Hindlimb muscle (tissue), 1 donor: ENCODE results near the gene MRPS23. TPM values are rescaled to one million over a fixed set of nuclear protein-coding genes. Genes with fewer than 3 reads are reported as not detected.
"Not testable (repeated sequence)": the region's sequence is repeated elsewhere in the genome, so short reads cannot be mapped to it uniquely, and the experiment has no call there.

ENCODE experiments used
- DNase-seq: peaks from one replicate; pipeline ENCODE4 v3.0.0-alpha.2; 2013
- polyA plus RNA-seq: library from polyadenylated mRNA; unstranded; fragments of 120-200 nt; gene quantifications from one replicate; pipeline ENCODE4 v1.2.1, GENCODE V29; 2013; ENCODE audit not compliant: insufficient read length

Gene MRPS23
- polyA plus RNA-seq, 1 donor = 33.1 TPM

- peak; percentile 44 for DNase-seq
These were observed 13.1 kb upstream of the MRPS23 start for GRCh38 chr17:57862694-57863667.

GRCh38 chr17:57861790-57862693 is 12.2 kb upstream of the MRPS23 start:
- DNase-seq = peak; percentile 59

DNA sequence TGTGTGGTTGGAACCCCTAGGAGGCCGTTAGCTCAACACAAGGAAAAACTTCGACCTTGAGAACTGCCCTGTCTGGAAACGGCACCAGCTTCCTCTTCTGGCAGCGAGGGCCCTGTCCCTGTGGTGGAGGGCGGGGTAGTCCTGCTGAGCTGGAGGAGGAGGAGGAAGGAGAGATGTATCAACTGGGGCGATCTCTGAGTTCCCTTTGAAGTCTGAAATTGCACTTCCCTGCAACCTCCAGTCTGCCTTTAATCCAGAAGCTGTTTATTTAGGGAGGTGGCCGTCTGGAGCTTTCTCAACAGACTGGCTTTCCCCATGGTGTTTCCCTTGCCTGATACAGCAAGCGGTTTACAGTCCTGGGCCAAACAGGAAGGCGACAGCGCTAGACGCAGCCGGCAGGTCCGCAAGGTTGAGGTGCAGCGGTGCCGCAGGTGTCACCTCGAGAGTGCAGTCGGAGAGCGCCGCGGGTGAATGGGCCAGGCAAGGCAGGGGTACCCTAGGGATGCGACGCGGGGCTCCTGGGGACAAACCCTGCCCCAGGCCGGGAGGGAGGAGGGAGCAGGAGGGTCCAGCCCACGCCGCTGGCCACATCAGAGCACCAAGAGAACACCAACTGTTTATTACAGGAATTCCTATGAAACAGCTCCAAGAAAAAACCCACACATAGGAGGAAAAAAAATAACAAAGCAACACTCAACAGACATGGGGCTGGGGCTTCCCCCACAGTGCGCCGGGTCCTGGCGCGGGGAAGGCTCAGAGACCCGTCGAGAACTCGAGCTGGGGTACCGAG is 11.4 kb upstream of the MRPS23 start:
- no peak for DNase-seq

GRCh38 chr17:57860414-57860999 is 10.7 kb upstream of the MRPS23 start:
- DNase-seq = no peak

GRCh38 chr17:57859601-57860413 is 10.0 kb upstream of the MRPS23 start:
- DNase-seq = no peak

DNA sequence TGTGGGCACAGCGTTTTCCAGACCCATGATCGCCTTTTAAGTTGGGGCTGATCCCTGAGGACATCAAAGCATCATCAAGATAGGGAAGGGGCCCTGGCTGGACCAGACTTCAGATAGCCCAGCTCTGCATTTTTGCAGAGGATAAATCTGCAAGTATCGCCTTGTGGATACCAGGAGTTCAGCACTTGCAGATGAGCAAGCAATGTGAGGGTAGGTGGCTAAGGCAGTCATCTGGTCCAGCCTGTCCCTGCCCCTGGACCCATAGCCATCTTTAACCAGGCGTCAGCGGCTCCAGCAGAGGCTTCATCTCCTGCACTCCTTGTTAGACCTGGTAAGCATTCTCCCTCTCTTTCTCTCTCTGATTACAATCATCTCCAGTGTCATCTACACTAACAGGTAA is 9.0 kb upstream of the MRPS23 start:
- DNase-seq = no peak

- no peak for DNase-seq
These were observed 7.2 kb upstream of the MRPS23 start for GRCh38 chr17:57856792-57857620.

GRCh38 chr17:57855391-57856035 is 5.7 kb upstream of the MRPS23 start:
- DNase-seq = no peak

- no peak for DNase-seq
These were observed 3.9 kb upstream of the MRPS23 start for GRCh38 chr17:57853695-57854094.

GRCh38 chr17:57852955-57853328 is 3.1 kb upstream of the MRPS23 start:
- DNase-seq = no peak

DNA sequence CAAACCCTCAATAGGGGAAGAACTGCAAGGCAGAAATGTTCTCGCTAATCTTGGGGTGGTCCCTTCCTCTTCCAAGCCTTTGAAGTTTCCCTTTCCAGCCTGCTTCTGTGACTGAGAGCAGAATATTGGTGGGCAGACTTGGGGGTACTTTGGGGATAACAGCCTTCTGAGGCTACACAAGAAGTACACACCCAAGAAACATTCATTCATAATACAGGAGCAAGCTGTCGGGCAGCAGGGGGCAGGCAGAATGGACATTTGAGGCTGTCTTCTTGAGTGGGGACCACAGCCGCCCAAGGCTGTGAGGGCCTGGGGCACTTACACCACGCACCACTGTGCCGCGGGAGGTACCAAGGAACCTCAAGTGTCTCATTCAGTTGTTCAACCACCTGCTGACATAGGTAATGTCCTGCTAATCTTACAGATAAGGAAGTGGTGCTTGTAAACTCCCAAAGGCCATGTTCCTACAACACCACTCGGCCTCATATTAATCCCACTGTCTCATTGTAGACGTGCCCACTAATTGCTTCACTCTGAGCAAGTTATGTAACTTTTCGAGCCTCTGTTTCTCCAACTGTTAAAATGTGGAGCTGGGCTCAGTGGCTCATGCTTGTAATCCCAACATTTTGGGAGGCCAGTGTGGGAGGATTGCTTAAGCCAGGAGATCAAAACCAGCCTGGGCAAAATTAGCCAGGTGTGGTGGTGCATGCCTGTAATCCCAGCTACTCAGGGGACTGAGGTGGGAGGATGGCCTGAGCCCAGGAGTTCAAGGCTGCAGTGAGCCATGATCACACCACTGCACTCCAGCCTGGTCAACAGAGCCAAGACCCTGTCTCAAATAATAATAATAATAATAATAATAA is 2.5 kb upstream of the MRPS23 start:
- DNase-seq = no peak

DNA sequence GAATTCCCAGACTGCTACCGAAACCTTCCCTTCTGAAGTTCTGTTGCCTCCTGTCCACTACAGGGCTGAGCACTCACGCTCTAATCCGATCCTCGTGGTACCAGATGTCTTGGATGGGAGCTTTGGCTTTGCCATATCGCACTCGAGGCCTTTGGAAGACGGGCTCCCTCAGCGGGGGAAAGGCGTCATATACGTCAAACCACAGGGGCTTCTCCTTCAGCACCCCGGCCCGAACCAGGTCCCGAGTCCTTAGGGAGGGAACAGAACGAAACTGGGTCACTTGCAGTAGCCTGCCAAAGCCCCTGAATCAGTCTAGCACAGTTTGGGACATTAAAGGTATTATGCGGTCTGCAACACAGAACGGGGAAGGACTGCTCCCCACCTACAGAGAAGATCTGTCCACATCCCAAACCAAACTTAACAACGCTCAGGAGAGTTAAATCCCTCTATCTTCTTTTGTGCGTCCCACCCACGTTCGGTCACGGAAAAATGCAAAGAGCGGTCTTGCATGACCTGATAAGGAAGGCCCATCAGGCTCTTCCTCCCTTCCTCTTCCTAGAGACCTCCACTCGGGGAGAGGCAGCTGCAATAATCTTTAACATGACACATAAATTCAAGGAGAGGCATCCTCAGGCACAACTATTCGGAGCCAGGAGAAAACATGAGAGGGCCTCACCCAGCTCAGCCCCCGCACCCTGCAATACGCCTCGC is 526 bp downstream of the MRPS23 start:
- DNase-seq = no peak

DNA sequence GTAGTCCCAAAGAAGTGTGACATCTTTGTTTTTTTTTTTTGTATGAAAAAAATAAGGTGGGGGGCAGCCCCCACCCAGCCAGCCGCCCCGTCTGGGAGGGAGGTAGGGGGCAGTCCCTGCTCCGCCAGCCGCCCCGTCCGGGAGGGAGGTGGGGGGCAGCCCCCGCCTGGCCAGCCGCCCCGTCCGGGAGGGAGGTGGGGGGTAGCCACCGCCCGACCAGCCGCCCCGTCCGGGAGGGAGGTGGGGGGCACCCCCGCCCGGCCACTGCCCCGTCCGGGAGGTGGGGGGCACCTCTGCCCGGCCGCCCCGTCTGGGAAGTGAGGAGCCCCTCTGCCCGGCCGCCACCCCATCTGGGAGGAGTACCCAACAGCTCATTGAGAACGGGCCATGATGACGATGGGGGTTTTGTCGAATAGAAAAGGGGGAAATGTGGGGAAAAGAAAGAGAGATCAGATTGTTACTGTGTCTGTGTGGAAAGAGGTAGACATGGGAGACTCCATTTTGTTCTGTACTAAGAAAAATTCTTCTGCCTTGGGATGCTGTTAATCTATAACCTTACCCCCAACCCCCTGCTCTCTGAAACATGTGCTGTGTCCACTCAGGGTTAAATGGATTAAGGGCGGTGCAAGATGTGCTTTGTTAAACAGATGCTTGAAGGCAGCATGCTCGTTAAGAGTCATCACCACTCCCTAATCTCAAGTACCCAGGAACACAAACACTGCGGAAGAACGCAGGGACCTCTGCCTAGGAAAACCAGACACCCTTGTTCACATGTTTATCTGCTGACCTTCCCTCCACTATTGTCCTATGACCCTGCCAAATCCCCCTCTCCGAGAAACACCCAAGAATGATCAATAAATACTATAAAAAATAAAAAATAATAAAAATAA is 3.5 kb downstream of the MRPS23 start:
- DNase-seq = not testable (repeated sequence)

GRCh38 chr17:57842280-57842679 is 7.6 kb downstream of the MRPS23 start:
- DNase-seq = no peak

GRCh38 chr17:57839571-57839923 is 10.3 kb downstream of the MRPS23 start:
- no peak for DNase-seq

DNA sequence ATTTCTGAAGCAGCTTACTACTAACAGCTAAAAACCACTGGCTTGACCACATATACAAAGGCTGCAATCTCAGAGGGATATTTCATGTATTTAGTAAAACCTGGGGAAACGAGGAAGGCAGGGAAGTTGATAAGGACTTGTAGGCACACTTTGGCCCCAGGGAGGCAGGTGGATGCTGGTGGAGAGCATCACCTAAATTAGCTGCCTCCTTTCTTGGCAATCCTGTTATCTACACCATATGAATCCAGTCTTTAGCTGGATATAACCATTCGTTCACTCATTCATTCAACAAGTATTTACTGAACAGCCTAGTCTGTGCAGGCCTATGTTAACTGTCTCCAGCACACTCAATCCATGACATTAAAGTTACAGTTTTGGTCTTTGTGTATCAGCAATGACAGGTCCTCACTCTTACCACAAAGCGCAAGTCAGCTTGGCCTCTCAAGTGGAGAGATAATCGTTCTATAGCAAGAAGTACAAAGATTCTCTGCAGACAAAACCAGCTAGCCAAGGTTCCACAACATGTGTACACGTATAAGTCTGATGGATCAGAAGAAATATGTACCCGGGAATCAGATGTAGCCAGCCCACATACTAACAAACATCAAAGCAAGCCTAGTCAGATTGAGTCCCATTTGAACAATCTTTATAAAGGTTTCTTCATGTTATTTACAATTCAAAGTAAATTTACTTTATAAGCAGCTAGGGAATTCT is 10.8 kb downstream of the MRPS23 start:
- no peak for DNase-seq
